Right lobe of liver (tissue), 4 donors: ENCODE results near the gene AAK1.

Experiments used
- POLR2A ChIP-seq: fragments of 450-650 bp; IDR thresholded peaks from one replicate; pipeline ENCODE4 v1.6.1; 2017; ENCODE audit warnings: antibody characterized with exemption, mild to moderate bottlenecking
- TF ChIP-seq, protein P1 (sequence below), 4 donors: fragments of 200-600 bp in 3 of 4; fragments of 450-650 bp in 1 of 4; IDR thresholded peaks; one replicate each; pipeline versions ENCODE4 v1.5.1 to v1.8.0; 2016 to 2022; ENCODE audit warnings: antibody characterized with exemption in 4 of 4, mild to moderate bottlenecking in 2 of 4
- donor health status: DM: no; HTN: no; CAD: no.
- donor health status: DM: no; HTN: no; CAD: no.
- donor health status: DM: no; HTN: yes; CAD: no.

DNA sequence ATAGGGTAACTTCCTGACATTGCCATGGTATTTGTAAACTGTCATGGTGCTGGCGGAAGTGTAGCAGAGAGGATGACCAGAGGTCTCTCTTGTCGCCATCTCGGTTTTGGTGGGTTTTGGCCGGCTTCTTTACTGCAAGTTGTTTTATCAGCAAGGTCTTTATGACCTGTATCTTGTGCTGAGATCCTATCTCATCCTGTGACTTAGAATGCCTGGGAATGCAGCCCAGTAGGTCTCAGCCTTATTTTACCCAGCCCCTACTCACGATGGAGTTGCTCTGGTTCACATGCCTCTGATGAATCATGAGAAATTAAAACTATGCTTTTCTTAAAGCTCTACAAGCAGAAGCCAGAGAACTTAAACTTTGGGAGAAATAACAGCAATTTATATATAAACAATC is 193.6 kb downstream of the AAK1 start:
- TF ChIP-seq, protein P1, sequence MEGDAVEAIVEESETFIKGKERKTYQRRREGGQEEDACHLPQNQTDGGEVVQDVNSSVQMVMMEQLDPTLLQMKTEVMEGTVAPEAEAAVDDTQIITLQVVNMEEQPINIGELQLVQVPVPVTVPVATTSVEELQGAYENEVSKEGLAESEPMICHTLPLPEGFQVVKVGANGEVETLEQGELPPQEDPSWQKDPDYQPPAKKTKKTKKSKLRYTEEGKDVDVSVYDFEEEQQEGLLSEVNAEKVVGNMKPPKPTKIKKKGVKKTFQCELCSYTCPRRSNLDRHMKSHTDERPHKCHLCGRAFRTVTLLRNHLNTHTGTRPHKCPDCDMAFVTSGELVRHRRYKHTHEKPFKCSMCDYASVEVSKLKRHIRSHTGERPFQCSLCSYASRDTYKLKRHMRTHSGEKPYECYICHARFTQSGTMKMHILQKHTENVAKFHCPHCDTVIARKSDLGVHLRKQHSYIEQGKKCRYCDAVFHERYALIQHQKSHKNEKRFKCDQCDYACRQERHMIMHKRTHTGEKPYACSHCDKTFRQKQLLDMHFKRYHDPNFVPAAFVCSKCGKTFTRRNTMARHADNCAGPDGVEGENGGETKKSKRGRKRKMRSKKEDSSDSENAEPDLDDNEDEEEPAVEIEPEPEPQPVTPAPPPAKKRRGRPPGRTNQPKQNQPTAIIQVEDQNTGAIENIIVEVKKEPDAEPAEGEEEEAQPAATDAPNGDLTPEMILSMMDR (IDR thresholded peaks at IDR 0.05) = no peak
- no peak for TF ChIP-seq POLR2A
